ENCODE results near the gene SLC25A42. TPM values are rescaled to one million over a fixed set of nuclear protein-coding genes. Genes with fewer than 3 reads are reported as not detected.
"Not testable (repeated sequence)": the region's sequence is repeated elsewhere in the genome, so short reads cannot be mapped to it uniquely, and the experiment has no call there.

The SLC25A42 gene
- 10 to 100 TPM; 18.3 to 22.8 TPM for total RNA-seq

- peak within 1 kb of the TSS; percentile 83 for H3K4me3 Mint-ChIP-seq
- no peaks in the 10 kb centered on the region for H3K9me3 Mint-ChIP-seq
- DNase-seq (ENCODE audit: low spot score) = peak; percentile 100
- peak within 1 kb of the TSS; percentile 60 to 93 for H3K27ac Mint-ChIP-seq
- no peaks in the 10 kb centered on the region for H3K27me3 Mint-ChIP-seq
- peaks cover 23 to 34% of the 10 kb centered on the region in 2 donors for H3K4me1 Mint-ChIP-seq (ENCODE audit: low read depth in 2 of 2)
- no peaks in the 10 kb centered on the region for H3K36me3 Mint-ChIP-seq
- peak; percentile 97 for ATAC-seq
These were observed at the start of gene SLC25A42 for GRCh38 chr19:19063183-19064097. Gene SLC25A42 (plus strand): TSS chr19:19063994. CDS start chr19:19096125, 32,131 bp downstream.

GRCh38 chr19:19021115-19021514 is 42.7 kb upstream of the SLC25A42 start:
- peaks cover 17% of the 10 kb centered on the region for H3K36me3 Mint-ChIP-seq
- DNase-seq (ENCODE audit: low spot score) (no peak), ATAC-seq (no peak)
- H3K4me1 Mint-ChIP-seq (ENCODE audit: low read depth in 2 of 2) = peaks cover 18 to 24% of the 10 kb centered on the region in 2 donors
- no peaks in the 10 kb centered on the region for H3K27me3 Mint-ChIP-seq
- no peak overlapping the region for H3K27ac Mint-ChIP-seq
- H3K9me3 Mint-ChIP-seq = no peaks in the 10 kb centered on the region
- no peak overlapping the region for H3K4me3 Mint-ChIP-seq

GRCh38 chr19:19022380-19022961 is 41.3 kb upstream of the SLC25A42 start:
- H3K4me3 Mint-ChIP-seq = no peak overlapping the region
- H3K4me1 Mint-ChIP-seq (ENCODE audit: low read depth in 2 of 2) = peaks cover 26 to 30% of the 10 kb centered on the region in 2 donors
- ATAC-seq (no peak), DNase-seq (ENCODE audit: low spot score) (no peak)
- no peak overlapping the region for H3K27ac Mint-ChIP-seq
- no peaks in the 10 kb centered on the region for H3K9me3 Mint-ChIP-seq
- H3K27me3 Mint-ChIP-seq = no peaks in the 10 kb centered on the region
- H3K36me3 Mint-ChIP-seq = peaks cover 30% of the 10 kb centered on the region

- H3K27me3 Mint-ChIP-seq; H3K9me3 Mint-ChIP-seq; H3K4me3 Mint-ChIP-seq; ATAC-seq; DNase-seq (ENCODE audit: low spot score); H3K27ac Mint-ChIP-seq: not testable (repeated sequence)
- Mint-ChIP-seq H3K4me1 (ENCODE audit: low read depth in 2 of 2) (peaks cover 34 to 37% of the 10 kb centered on the region in 2 donors), H3K36me3 (peaks cover 35% of the 10 kb centered on the region)
These were observed 40.4 kb upstream of the SLC25A42 start for GRCh38 chr19:19023376-19023775.

- ATAC-seq (no peak), DNase-seq (ENCODE audit: low spot score) (no peak)
- H3K27ac Mint-ChIP-seq = peak overlapping the region in 1 of 2 donors; percentile 46
- peaks cover 31% of the 10 kb centered on the region for H3K36me3 Mint-ChIP-seq
- H3K9me3 Mint-ChIP-seq = no peaks in the 10 kb centered on the region
- no peaks in the 10 kb centered on the region for H3K27me3 Mint-ChIP-seq
- H3K4me1 Mint-ChIP-seq (ENCODE audit: low read depth in 2 of 2) = peaks cover 34 to 35% of the 10 kb centered on the region in 2 donors
- H3K4me3 Mint-ChIP-seq = no peak overlapping the region
These were observed 37.9 kb upstream of the SLC25A42 start for GRCh38 chr19:19025861-19026260.

- Mint-ChIP-seq H3K4me1 (ENCODE audit: low read depth in 2 of 2) (peaks cover 34 to 35% of the 10 kb centered on the region in 2 donors), H3K9me3 (no peaks in the 10 kb centered on the region), H3K4me3 (no peak overlapping the region), H3K27me3 (no peaks in the 10 kb centered on the region), H3K27ac (peak overlapping the region in 1 of 2 donors; percentile 46), H3K36me3 (peaks cover 31% of the 10 kb centered on the region)
- ATAC-seq = no peak
- no peak for DNase-seq (ENCODE audit: low spot score)
These were observed 37.4 kb upstream of the SLC25A42 start for GRCh38 chr19:19026299-19026971.

- Mint-ChIP-seq H3K27me3 (no peaks in the 10 kb centered on the region), H3K27ac (no peak overlapping the region), H3K4me3 (no peak overlapping the region), H3K9me3 (no peaks in the 10 kb centered on the region), H3K4me1 (ENCODE audit: low read depth in 2 of 2) (peaks cover 34 to 35% of the 10 kb centered on the region in 2 donors), H3K36me3 (peaks cover 31% of the 10 kb centered on the region)
- ATAC-seq = no peak
- no peak for DNase-seq (ENCODE audit: low spot score)
These were observed 36.6 kb upstream of the SLC25A42 start for GRCh38 chr19:19027228-19027627.

- H3K27me3 Mint-ChIP-seq = no peaks in the 10 kb centered on the region
- peaks cover 31% of the 10 kb centered on the region for H3K36me3 Mint-ChIP-seq
- peaks cover 28 to 29% of the 10 kb centered on the region in 2 donors for H3K4me1 Mint-ChIP-seq (ENCODE audit: low read depth in 2 of 2)
- H3K4me3 Mint-ChIP-seq = no peak overlapping the region
- DNase-seq (ENCODE audit: low spot score) (no peak), ATAC-seq (no peak)
- H3K9me3 Mint-ChIP-seq = no peaks in the 10 kb centered on the region
- H3K27ac Mint-ChIP-seq = no peak overlapping the region
These were observed 35.3 kb upstream of the SLC25A42 start for GRCh38 chr19:19028526-19028925.

GRCh38 chr19:19031891-19032290 is 31.9 kb upstream of the SLC25A42 start:
- H3K27ac Mint-ChIP-seq = peak overlapping the region; percentile 83 to 98
- no peak for ATAC-seq
- no peaks in the 10 kb centered on the region for H3K9me3 Mint-ChIP-seq
- peak overlapping the region; percentile 92 for H3K4me3 Mint-ChIP-seq
- DNase-seq (ENCODE audit: low spot score) = no peak
- no peaks in the 10 kb centered on the region for H3K27me3 Mint-ChIP-seq
- H3K4me1 Mint-ChIP-seq (ENCODE audit: low read depth in 2 of 2) = peaks cover 29 to 37% of the 10 kb centered on the region in 2 donors
- peaks cover 17% of the 10 kb centered on the region for H3K36me3 Mint-ChIP-seq

GRCh38 chr19:19032420-19033175 is 31.2 kb upstream of the SLC25A42 start:
- Mint-ChIP-seq H3K27me3 (no peaks in the 10 kb centered on the region), H3K4me1 (ENCODE audit: low read depth in 2 of 2) (peaks cover 24 to 31% of the 10 kb centered on the region in 2 donors), H3K9me3 (no peaks in the 10 kb centered on the region), H3K27ac (peak overlapping the region; percentile 83 to 98), H3K36me3 (peaks cover 12% of the 10 kb centered on the region), H3K4me3 (peak overlapping the region; percentile 92)
- ATAC-seq = peak; percentile 67 to 72
- peak; percentile 90 for DNase-seq (ENCODE audit: low spot score)

- peaks cover 20 to 26% of the 10 kb centered on the region in 2 donors for H3K4me1 Mint-ChIP-seq (ENCODE audit: low read depth in 2 of 2)
These were observed 30.7 kb upstream of the SLC25A42 start for GRCh38 chr19:19033176-19033425.

GRCh38 chr19:19033426-19034203 is 30.2 kb upstream of the SLC25A42 start, which contains the start of the genes ARMC6 and SUGP2:
Gene ARMC6 (plus strand): TSS chr19:19033603. CDS start chr19:19034210, 607 bp downstream.
Gene SUGP2 (minus strand): TSS chr19:19033517. CDS start chr19:19031071, 2,446 bp downstream.
- H3K36me3 Mint-ChIP-seq = peaks cover 6% of the 10 kb centered on the region
- H3K27ac Mint-ChIP-seq = peak within 1 kb of the TSS; percentile 83 to 98
- no peaks in the 10 kb centered on the region for H3K27me3 Mint-ChIP-seq
- no peaks in the 10 kb centered on the region for H3K9me3 Mint-ChIP-seq
- peak; percentile 93 for DNase-seq (ENCODE audit: low spot score)
- ATAC-seq = peak; percentile 89 to 92
- H3K4me3 Mint-ChIP-seq = peak within 1 kb of the TSS; percentile 92
- peaks cover 17 to 23% of the 10 kb centered on the region in 2 donors for H3K4me1 Mint-ChIP-seq (ENCODE audit: low read depth in 2 of 2)

More at GRCh38 chr19:19033176-19033425, 30.7 kb upstream of the SLC25A42 start:
- no peak for DNase-seq (ENCODE audit: low spot score)
- peaks cover 9% of the 10 kb centered on the region for H3K36me3 Mint-ChIP-seq
- no peaks in the 10 kb centered on the region for H3K9me3 Mint-ChIP-seq
- H3K27ac Mint-ChIP-seq = peak overlapping the region; percentile 83 to 98
- H3K27me3 Mint-ChIP-seq = no peaks in the 10 kb centered on the region
- ATAC-seq = no peak
- peak overlapping the region; percentile 92 for H3K4me3 Mint-ChIP-seq

Data from natural killer cell treated with Interleukin-12 subunit alpha and Interleukin-12 subunit beta and Interleukin-15 and Interleukin-18, amount 100 ng/mL, for 72 hours (primary cell).